GM21528 (cell line): ENCODE measurements around the gene PEX11B.
"Not testable (repeated sequence)": the region's sequence is repeated elsewhere in the genome, so short reads cannot be mapped to it uniquely, and the experiment has no call there.

Experiments used
- ATAC-seq: cut with Tn5 transposase; IDR thresholded peaks from one replicate; pipeline ENCODE4 v1.9.1; 2021; ENCODE audit warnings: mild to moderate bottlenecking, moderate library complexity; ENCODE audit not compliant: unreplicated experiment, low FRiP score

The PEX11B gene

DNA sequence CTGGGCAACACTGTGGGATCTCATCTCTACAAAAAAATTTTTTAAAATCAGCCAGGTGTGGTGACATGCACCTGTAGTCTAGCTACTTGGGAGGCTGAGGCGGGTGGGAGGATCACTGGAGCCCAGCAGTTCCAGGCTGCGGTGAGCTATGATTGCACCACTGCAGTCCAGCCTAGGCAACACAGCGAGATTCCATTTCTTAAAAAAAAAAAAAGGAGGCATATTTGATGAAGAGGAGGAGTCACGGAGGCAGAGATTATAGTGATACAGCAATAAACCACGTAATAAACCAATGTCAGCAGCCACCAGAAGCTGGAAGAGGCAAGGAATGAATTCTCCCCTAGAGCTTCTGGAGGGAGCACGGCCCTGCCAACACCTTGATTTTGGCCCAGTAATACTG, 35.3 kb upstream of the PEX11B start:
- ATAC-seq: no peak

DNA sequence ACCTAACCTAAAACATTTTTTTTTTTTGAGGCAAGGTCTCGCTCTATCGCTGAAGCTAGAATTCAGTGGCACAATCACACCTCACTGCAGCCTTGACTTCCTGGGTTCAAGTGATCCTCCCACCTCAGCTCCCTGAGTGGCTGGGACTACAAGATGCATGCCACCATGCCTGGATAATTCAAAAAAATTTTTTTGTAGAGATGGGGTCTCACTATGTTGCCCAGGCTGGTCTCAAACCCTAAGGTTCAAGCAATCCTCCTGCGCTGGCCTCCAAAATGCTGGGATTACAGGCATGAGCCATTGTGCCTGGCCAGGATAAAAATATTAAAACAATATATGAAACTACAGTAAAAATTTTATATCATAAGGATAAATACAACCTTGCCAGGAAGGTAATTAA, 34.4 kb upstream of the PEX11B start:
- no peak for ATAC-seq

DNA sequence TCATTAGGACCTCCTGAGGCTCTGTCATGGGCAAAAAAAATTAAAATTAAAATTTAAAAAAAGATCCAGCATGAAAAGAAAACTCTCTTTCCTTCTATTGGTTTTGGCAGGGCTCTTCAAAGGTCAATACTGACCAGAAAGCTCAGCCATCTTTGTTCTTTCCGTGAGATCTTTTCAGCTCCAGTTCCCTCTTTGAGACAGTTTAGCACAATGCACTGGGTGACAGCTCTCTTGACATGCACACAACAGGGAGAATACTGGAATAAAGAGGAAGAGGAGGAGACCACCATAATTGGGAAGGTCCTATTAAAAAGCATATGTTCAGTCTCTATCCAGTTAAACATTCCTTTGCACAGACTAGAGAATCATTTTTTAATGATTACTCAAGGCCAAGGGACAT, 33.0 kb upstream of the PEX11B start:
- no peak for ATAC-seq

DNA sequence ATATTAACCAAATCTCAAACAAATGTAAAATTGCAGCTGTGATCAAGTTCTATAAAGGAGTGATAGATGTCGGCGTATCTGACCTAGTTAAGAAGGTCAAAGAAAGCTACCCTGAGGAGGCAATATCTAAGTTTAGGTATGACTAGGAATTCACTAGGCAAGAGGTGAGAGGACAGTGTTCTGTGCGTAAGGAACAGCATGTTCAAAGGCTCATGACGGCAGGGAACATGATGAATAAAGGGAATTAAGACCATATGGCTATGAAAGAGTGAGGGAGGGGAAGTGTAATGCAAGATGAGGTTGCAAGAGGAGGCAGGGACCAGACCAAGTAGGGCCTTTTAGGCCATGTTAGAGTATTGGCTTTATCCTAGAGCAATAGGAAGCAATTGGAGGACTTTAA, 30.7 kb upstream of the PEX11B start:
- ATAC-seq: no peak

DNA sequence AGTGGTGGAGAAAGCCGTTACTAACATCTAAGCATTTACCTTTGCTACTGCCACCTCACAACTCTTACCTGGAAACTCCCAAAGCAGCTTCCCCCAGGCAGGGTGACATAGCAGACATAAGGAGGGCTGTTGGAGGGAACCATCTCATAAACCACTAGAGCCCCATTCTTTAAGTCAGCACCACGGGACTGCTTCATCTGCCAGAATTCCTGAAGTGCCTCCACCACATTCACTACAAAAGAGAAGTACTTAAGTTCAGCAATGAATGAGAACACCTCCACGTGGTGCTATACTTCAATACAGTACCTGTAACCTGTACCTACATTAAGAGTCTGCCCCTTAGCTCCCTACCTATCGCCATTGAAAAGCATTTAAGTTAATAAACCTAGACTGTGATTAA, 29.0 kb upstream of the PEX11B start:
- ATAC-seq: no peak

DNA sequence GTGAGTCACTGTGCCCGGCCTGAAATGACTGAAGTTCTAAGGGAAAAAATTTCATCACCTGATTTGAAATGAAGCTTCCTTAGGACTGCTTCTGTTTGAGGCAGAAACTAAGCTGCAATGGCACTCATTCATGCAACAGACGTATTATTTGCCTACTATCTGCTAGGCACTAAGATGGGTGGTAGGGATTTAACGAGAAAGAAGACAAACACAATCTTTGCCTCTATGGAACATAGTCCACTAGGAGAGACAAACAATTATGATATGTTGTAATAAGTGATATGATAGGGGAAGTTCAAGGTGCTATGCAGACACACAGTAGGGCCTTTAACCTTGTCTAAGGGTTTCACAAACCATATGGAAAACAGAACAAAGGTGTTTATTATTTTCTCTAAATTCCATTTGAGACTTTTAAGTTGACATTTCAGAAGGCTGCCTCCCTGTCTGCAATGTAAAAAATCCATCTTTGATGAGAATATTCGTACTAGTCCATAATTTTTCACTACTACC, 28.0 kb upstream of the PEX11B start:
- ATAC-seq: no peak

DNA sequence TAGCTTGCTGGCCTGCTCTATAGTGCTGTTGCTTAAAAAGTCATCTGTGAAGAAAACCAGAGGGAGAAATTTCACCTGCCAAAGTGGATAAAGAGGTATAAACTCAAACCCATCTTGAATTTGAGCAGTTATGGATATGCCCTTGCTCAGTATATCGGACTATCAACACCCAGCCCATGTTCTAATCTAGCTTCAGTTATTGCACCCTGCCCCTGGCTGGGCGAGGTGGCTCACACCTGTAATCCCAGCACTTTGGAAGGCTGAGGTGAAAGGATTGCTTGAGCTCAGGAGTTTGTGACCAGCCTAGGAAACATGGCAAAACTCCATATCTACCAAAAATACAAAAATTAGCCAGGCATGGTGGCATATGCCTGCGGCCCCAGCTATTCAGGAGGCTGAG, 26.0 kb upstream of the PEX11B start:
- no peak for ATAC-seq

DNA sequence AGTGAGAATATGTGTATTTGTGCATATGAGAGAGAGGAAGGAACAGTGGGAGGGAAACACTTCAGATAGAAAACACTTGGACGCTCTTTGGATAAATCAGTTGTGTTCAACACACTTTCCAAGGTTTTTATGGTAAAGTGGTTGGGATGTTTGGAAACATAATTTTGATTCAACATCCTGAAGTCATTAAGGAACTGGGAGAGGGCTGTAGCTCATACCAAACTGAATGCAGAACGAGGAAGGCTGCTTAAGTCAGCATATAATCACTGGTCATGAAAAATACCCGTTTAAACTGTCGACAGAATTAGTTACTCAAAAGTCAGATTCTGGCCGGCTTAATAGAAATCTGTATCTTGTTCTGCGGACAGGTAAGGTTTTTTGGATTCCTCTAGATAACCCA, 24.4 kb upstream of the PEX11B start:
- ATAC-seq: no peak

DNA sequence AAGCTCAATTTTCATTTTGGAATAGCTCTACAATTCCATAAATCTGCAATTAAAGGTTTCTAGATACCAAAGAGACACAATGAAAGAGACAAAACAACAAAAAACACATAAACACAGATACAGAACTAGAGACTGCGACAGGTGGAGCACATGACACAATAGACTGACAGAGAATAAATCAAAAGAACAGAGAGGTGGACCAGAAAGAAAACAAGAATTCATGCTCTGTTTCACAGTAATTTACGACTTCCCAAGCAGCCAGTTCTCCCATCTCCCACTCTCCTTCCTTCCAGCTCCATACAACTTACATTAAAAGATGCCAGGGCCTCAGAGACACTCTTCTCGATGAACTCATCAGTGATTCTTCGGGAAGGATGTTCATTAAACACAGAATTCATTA, 23.9 kb upstream of the PEX11B start:
- ATAC-seq: no peak

DNA sequence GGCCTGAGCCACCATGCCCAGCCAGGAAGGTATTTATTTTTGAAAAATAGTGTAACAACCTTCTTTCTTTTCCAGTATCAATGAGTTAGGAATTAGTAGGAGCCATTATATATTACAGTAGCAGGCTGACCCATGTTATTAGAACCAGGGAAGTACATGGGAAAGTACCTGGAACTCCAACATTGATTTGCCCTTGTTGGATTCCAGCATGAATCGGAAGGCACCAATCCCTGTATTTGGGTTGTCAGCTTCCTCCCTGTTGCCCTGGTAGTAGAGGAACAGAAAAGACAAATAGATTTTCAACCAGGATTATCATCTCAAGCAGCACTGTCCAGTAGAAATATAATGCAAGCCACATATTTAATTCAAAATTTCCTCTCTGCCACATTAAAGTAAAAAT, 18.9 kb upstream of the PEX11B start:
- no peak for ATAC-seq

DNA sequence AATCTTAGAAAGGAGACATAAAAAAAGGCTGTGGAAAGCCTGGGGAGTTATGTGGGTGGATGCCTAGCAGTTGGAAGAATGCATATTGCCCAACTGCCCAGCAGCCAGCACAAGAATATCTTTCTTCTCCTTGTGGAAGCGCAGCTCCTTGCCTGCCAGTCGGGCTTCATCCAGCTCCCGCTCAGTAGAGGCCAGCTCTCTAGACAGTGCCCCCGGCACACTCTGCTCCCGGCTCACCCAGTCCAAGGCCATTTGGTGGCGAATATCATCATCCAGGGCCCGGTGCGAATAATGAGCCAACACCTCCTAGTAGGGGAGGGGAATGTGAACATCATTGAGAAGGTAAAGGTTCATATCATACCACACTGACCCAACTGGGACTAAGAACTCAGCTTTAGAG, 17.7 kb upstream of the PEX11B start:
- ATAC-seq: no peak

DNA sequence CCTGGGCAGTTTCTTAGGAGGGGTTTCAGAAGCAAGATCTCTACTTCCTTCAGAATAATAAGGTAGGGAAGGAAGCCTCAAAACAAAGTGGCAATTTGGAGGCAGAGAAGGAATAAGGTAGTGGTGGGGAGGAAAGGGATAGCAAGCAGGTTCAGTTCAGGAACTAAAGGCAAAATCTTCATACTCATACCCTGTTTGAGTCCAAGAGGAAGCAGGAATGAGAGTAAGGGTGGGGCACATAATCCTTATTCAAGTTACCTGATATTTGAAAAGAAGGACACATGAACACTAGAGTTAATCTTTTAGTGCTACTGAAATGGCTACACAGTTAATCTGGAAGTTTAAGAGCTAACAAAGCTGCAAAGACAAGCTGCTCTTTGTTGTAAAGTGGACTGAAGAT, 17.2 kb upstream of the PEX11B start:
- ATAC-seq: no peak

DNA sequence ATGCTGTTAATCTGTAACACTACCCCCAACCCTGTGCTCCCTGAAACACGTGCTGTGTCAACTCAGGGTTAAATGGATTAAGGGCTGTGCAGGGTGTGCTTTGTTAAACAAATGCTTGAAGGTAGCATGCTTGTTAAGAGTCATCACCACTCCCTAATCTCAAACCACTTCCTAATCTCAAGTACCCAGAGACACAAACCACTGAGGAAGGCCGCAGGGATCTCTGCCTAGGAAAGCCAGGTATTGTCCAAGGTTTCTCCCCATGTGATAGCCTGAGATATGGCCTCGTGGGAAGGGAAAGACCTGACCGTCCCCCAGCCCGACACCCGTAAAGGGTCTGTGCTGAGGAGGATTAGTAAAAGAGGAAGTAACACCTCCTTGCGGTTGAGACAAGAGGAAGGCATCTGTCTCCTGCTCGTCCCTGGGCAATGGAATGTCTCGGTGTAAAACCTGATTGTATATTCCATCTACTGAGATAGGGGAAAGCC, 14.0 kb upstream of the PEX11B start:
- ATAC-seq: not testable (repeated sequence)

DNA sequence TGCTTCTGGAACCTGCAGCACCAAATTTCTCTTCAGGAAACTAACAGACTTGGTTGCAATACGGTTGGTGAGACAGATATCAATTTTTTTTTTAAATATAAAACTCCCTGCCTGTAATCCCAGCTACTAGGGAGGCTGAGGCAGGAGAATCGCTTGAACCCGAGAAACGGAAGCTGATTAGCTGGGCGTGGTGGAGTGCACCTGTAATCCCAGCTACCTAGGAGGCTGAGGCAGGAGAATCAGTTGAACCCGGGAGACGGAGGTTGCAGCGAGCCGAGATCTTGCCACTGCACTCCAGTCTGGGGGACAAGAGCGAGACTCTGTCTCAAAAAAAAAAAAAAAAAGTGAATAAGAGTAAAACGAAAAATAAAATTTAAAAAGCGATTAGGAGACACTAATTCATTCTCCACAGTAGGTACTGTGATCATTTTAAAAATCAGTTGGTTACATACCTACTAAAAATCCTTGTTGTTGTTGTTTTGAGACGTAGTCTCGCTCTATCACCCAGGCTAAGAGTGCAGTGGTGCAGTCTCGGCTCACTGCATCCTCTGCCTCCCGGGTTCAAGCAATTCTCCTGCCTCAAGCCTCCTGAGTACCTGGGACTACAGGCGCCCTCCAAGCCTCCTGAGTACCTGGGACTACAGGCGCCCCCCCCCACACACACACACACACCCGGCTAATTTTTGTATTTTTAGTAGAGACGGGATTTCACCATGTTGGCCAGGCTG, 9.6 kb upstream of the PEX11B start:
- ATAC-seq: no peak

DNA sequence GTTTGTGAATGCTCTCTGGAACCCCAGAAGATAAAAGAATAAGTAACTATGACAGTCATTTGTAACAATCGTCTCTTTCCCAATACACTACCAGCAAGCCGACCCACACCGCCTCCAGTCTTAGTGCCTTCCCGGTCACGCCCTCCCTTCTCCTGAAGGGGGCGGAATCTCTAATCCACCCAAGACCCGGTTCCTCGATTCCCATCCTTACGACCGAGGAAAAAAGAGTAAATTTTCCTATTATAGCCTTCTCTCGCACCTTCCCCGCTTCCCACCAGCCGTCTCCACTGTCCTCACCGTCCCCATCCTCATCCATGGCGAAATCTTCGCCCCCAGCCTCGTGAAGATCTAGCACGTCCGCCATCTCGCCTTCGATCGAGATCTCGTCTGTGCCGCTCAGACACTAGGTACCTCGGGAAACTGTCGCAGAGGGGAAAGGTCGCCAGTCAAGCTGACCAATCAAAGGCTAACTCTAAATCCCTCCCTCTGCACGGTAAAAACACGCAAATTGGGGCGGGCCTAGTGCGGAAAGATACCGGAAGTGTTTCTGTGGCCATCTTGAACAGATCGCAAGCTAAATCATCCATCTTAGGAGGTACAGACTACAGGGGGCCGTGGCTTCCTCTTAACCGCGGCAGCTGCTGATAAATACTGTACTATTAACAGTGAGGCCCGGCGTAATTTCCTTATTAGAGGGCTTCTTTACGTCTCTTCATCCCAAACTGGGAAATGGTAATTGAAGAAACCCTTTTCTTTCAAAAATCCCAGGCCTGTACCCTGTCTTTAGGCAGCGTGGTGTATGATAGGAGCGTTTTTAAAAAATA, 8.8 kb upstream of the PEX11B start, which contains the start of gene RBM8A:
Gene RBM8A, minus strand, starts transcription at position 422 of the 824 bp plus-strand sequence. Its CDS starts 58 bp downstream, at position 364.
- ATAC-seq: peak; percentile 96

DNA sequence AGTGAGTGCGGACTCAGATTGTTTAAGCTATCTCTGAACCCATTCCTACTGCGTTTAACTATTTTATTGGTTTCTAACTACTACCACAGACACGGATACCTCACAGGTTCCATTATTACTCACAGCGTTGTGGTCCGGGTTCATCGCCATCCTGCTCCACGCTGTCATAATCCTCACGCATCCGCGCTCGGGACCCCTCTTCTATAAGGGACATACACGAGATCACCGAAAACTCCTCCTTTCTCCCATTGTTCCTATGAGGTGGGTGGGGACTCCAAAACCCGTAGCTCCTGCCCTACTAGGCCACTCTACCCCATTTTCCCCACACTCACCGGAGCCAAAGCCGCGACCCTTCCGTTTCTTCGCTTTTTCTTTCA, 8.2 kb upstream of the PEX11B start:
- ATAC-seq: peak; percentile 6

DNA sequence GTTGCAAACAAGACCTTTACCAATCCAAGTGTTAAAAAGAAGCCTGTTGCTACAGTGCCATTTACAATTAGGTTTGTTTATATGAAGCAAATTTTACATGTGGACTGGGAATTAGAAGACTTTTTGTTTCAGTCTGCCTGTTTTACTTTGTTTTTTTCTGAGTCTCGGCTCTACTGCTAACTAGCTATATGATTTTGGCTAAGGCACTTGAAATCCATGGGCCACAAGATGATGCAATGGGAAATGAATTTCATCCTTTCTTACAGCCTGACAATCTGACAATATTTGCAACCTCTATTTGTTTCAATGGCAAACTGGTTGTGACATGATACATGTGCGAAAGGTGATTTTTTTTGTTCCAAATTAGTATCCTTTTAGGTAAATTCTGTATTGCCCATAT, 3.7 kb upstream of the PEX11B start:
- ATAC-seq: no peak

DNA sequence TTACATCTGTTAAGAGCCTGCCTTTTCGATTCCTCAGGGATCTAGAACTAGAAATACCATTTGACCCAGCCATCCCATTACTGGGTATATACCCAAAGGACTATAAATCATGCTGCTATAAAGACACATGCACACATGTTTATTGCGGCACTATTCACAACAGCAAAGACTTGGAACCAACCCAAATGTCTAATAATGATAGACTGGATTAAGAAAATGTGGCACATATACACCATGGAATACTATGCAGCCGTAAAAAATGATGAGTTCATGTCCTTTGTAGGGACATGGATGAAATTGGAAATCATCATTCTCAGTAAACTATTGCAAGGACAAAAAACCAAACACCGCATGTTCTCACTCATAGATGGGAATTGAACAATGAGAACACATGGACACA, 1.8 kb upstream of the PEX11B start:
- not testable (repeated sequence) for ATAC-seq

DNA sequence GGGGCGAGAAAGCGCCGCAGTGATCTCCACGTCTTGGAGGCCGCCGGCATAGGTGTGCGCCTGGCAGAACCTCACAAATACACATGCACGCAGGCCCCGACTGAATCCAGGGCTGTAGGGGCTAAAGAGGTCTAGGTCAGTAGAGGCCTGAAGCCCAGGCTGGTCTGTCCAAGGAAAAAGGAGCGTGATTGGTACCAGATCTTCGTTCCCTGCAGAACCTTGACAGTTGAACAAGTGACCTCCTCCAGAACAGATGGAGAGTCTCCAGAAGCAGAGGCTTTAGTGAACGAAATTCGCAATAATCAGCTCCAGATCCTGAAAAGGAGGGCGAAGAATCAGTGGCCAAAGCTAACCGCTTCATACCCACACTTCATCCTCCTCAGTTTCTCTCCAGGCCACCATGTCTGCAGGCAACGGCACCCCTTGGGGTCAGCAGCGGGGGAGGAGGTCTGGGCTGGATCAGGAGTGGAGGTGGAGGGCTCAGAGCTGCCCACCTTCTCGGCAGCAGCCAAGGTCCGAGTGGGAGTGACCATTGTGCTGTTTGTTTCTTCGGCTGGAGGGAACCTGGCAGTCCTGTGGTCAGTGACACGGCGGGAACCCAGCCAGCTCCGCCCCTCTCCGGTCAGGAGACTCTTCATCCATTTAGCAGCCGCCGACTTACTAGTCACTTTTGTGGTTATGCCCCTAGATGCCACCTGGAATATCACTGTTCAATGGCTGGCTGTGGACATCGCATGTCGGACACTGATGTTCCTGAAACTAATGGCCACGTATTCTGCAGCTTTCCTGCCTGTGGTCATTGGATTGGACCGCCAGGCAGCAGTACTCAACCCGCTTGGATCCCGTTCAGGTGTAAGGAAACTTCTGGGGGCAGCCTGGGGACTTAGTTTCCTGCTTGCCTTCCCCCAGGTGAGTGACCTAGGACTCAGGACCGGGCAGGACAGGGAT, 749 bp upstream of the PEX11B start:
- peak; percentile 24 for ATAC-seq

DNA sequence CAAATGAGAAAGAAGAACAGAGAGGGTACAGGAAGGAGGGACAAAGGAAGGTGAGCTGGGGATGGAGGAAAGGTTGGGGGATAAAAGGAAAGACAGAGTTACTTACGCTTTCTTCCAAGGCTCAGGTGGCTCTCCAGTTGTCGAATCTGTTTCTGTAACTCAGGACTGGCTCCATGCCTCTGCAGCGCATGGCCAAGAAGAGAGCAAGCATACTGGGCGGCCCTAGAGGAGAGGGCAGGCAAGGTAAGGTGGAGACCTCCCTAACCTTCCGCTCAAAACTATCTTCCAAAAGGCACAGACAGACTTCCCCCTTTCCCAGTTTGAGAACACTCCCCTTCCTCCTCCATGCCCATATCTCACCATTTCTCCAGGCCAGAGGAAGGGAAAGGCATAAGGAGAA, 922 bp downstream of the PEX11B start:
- no peak for ATAC-seq

DNA sequence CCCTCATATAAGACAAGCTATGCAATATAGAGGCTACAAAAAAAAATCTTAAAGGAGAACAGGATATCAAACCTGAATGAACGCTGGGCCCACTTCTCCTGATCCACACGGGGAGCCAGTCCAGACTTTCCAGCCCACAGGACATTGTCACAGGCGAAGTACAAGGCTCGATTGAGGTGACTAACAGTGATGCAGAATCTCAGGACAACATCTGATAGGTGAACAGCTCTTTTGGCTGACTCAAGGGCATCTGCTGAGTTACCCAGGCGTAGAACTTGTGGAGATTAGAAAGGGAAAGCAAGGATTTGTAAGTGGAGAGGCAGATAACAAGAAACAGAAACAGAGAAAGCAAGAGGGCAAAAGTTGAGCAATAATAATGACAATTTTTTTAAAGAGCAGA, 1.8 kb downstream of the PEX11B start:
- ATAC-seq: no peak
